Measurements from ENCODE around the gene SBF1.
"Not testable (repeated sequence)": the region's sequence is repeated elsewhere in the genome, so short reads cannot be mapped to it uniquely, and the experiment has no call there.

Gene SBF1

GRCh38 chr22:50422046-50422445, 52.8 kb downstream of the SBF1 start:
- DNase-seq, result no peak

GRCh38 chr22:50420581-50420980, 54.3 kb downstream of the SBF1 start:
- DNase-seq, result no peak

- DNase-seq, result no peak
These were observed 54.8 kb downstream of the SBF1 start for GRCh38 chr22:50420015-50420414.

GRCh38 chr22:50419116-50419515, 55.7 kb downstream of the SBF1 start:
- DNase-seq, result no peak

GRCh38 chr22:50418624-50419023, 56.2 kb downstream of the SBF1 start:
- no peak for DNase-seq

GRCh38 chr22:50417411-50418210, 57.2 kb downstream of the SBF1 start:
- no peak for DNase-seq

GRCh38 chr22:50416996-50417395, 57.8 kb downstream of the SBF1 start:
- DNase-seq, result no peak

GRCh38 chr22:50415426-50415825, 59.4 kb downstream of the SBF1 start:
- no peak for DNase-seq

- no peak for DNase-seq
These were observed 60.2 kb downstream of the SBF1 start for GRCh38 chr22:50414476-50415248.

GRCh38 chr22:50408954-50409353, 65.9 kb downstream of the SBF1 start:
- DNase-seq, result not testable (repeated sequence)

GRCh38 chr22:50408311-50408710, 66.5 kb downstream of the SBF1 start:
- DNase-seq, result no peak

- DNase-seq, result no peak
These were observed 68.2 kb downstream of the SBF1 start for GRCh38 chr22:50406416-50407170.

GRCh38 chr22:50403701-50404101, 71.1 kb downstream of the SBF1 start:
- no peak for DNase-seq

GRCh38 chr22:50401907-50402306, 72.9 kb downstream of the SBF1 start:
- DNase-seq, result no peak

- no peak for DNase-seq
These were observed 73.9 kb downstream of the SBF1 start for GRCh38 chr22:50400931-50401330.

- no peak for DNase-seq
These were observed 74.4 kb downstream of the SBF1 start for GRCh38 chr22:50400406-50400805.

GRCh38 chr22:50399751-50400331, 75.0 kb downstream of the SBF1 start:
- DNase-seq, result no peak

GRCh38 chr22:50398831-50399648, 75.8 kb downstream of the SBF1 start:
- DNase-seq, result no peak

- not testable (repeated sequence) for DNase-seq
These were observed 77.3 kb downstream of the SBF1 start for GRCh38 chr22:50397371-50398060.

GRCh38 chr22:50396751-50397370, 78.0 kb downstream of the SBF1 start:
- no peak for DNase-seq

Measured in NCI-H187 treated with DMSO at 0.1 percent for 48 hours (cell line).